ENCODE results near the gene SUGP2. TPM values are rescaled to one million over a fixed set of nuclear protein-coding genes. Genes with fewer than 3 reads are reported as not detected.

SUGP2 gene
- total RNA-seq, 1 experiment from 2014 or later = 57.3 TPM

Other genes with a start within 250 kb of the SUGP2 start
- gene COMP, start 242.2 kb downstream of the SUGP2 start, total RNA-seq (2014; rRNA removed; shearing (Covaris generic); ENCODE audit: low replicate concordance) = 0.30 and 0.66 TPM in 2 replicates
- 66.0 and 80.2 TPM in 2 replicates for gene UPF1, start 201.6 kb downstream of the SUGP2 start, total RNA-seq (2014; rRNA removed; shearing (Covaris generic); ENCODE audit: low replicate concordance)
- gene CERS1, start 137.4 kb downstream of the SUGP2 start, total RNA-seq (2014; rRNA removed; shearing (Covaris generic); ENCODE audit: low replicate concordance) = 8.4 and 9.9 TPM in 2 replicates
- gene COPE, start 114.1 kb downstream of the SUGP2 start, total RNA-seq (2014; rRNA removed; shearing (Covaris generic); ENCODE audit: low replicate concordance) = 528 and 780 TPM in 2 replicates
- 142 and 214 TPM in 2 replicates for gene DDX49, start 113.8 kb downstream of the SUGP2 start, total RNA-seq (2014; rRNA removed; shearing (Covaris generic); ENCODE audit: low replicate concordance)
- gene HOMER3, start 92.3 kb downstream of the SUGP2 start, total RNA-seq (2014; rRNA removed; shearing (Covaris generic); ENCODE audit: low replicate concordance) = 137 and 145 TPM in 2 replicates
- gene ARMC6, start 86 bp upstream of the SUGP2 start, total RNA-seq (2014; rRNA removed; shearing (Covaris generic); ENCODE audit: low replicate concordance) = 219 and 267 TPM in 2 replicates
- gene SLC25A42, start 30.5 kb upstream of the SUGP2 start, total RNA-seq (2014; rRNA removed; shearing (Covaris generic); ENCODE audit: low replicate concordance) = 2.0 and 10.0 TPM in 2 replicates
- gene TMEM161A, start 105.0 kb upstream of the SUGP2 start, total RNA-seq (2014; rRNA removed; shearing (Covaris generic); ENCODE audit: low replicate concordance) = 33.2 and 64.3 TPM in 2 replicates
- 2.1 TPM in 1 of 2 replicates, not detected in the other for gene MEF2B, start 136.7 kb upstream of the SUGP2 start, total RNA-seq (2014; rRNA removed; shearing (Covaris generic); ENCODE audit: low replicate concordance)
- 16.5 and 37.4 TPM in 2 replicates for gene BORCS8, start 158.6 kb upstream of the SUGP2 start, total RNA-seq (2014; rRNA removed; shearing (Covaris generic); ENCODE audit: low replicate concordance)
- 64.9 and 144 TPM in 2 replicates for gene RFXANK, start 158.7 kb upstream of the SUGP2 start, total RNA-seq (2014; rRNA removed; shearing (Covaris generic); ENCODE audit: low replicate concordance)
- 46.4 and 63.1 TPM in 2 replicates for gene NR2C2AP, start 169.9 kb upstream of the SUGP2 start, total RNA-seq (2014; rRNA removed; shearing (Covaris generic); ENCODE audit: low replicate concordance)
- gene NCAN, start 178.4 kb upstream of the SUGP2 start, total RNA-seq (2014; rRNA removed; shearing (Covaris generic); ENCODE audit: low replicate concordance) = 0.07 and 0.79 TPM in 2 replicates
- gene TM6SF2, start 239.8 kb upstream of the SUGP2 start, total RNA-seq (2014; rRNA removed; shearing (Covaris generic); ENCODE audit: low replicate concordance) = not detected in 2 replicates

Measured in MG63 (cell line).